GM12865 (cell line): ENCODE results near the gene TBC1D22A.

Source experiments
- DNase-seq: peaks from one replicate; pipeline ENCODE4 v3.0.0; 2010; ENCODE audit warnings: low read depth
- H3K4me3 ChIP-seq: 2 replicates; pipeline ENCODE4 v1.5.1; 2011; ENCODE audit warnings: mild to moderate bottlenecking, low read depth, low read length, control low read depth
- TF ChIP-seq, protein P1 (sequence below): IDR thresholded peaks from 2 replicates; pipeline ENCODE4 v1.5.1; 2011; ENCODE audit warnings: low read length, control low read depth, low read depth, inconsistent platforms; ENCODE audit not compliant: insufficient read depth; ENCODE audit errors: missing control alignments

The TBC1D22A gene

GRCh38 chr22:46967445-46968358, 205.3 kb downstream of the TBC1D22A start:
- TF ChIP-seq, protein P1, sequence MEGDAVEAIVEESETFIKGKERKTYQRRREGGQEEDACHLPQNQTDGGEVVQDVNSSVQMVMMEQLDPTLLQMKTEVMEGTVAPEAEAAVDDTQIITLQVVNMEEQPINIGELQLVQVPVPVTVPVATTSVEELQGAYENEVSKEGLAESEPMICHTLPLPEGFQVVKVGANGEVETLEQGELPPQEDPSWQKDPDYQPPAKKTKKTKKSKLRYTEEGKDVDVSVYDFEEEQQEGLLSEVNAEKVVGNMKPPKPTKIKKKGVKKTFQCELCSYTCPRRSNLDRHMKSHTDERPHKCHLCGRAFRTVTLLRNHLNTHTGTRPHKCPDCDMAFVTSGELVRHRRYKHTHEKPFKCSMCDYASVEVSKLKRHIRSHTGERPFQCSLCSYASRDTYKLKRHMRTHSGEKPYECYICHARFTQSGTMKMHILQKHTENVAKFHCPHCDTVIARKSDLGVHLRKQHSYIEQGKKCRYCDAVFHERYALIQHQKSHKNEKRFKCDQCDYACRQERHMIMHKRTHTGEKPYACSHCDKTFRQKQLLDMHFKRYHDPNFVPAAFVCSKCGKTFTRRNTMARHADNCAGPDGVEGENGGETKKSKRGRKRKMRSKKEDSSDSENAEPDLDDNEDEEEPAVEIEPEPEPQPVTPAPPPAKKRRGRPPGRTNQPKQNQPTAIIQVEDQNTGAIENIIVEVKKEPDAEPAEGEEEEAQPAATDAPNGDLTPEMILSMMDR = no peak
- no peak overlapping the region for H3K4me3 ChIP-seq
- no peak for DNase-seq

- DNase-seq = no peak
- TF ChIP-seq, protein P1 = no peak
- no peak overlapping the region for H3K4me3 ChIP-seq
Observed at GRCh38 chr22:46968359-46968740, 205.9 kb downstream of the TBC1D22A start.

DNA sequence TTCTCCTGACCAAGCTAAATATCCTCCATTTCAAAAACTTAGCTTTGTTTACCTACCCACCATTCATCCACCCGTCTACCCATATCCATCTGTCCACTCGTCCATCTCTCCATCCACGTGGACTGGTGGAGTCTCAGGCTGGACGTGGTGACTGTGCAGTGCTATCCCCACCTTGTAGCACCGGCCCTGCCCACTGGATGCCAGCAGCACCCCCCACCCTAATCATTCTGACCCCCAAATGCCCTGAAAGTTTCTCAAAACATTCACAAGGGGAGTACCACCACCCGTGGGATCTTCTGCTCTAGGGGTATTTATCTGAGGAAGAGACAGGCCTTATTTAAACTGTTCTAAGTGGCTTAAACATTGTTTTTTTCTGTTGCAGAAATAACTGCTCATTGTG, 206.4 kb downstream of the TBC1D22A start:
- TF ChIP-seq, protein P1 = no peak
- H3K4me3 ChIP-seq = no peak overlapping the region
- DNase-seq = no peak

GRCh38 chr22:46969491-46969890, 207.0 kb downstream of the TBC1D22A start:
- no peak overlapping the region for H3K4me3 ChIP-seq
- TF ChIP-seq, protein P1 = no peak
- peak; percentile 82 for DNase-seq

GRCh38 chr22:46969961-46970360, 207.5 kb downstream of the TBC1D22A start:
- TF ChIP-seq, protein P1 = no peak
- no peak for DNase-seq
- no peak overlapping the region for H3K4me3 ChIP-seq

- TF ChIP-seq, protein P1 = no peak
Observed at GRCh38 chr22:46970411-46971098, 208.1 kb downstream of the TBC1D22A start.

More at GRCh38 chr22:46970411-46971098, 208.1 kb downstream of the TBC1D22A start:
- H3K4me3 ChIP-seq = no peak overlapping the region
- no peak for DNase-seq
